ENCODE data around the gene KIF5B. TPM values are rescaled to one million over a fixed set of nuclear protein-coding genes. Genes with fewer than 3 reads are reported as not detected.

Gene KIF5B
- total and polyA plus RNA-seq, 9 of the 15 experiments (the other 6 are each of a cell fraction or from before 2014, with no cell fraction given), result 24.4 to 94.4 (median 68.9) TPM

DNA sequence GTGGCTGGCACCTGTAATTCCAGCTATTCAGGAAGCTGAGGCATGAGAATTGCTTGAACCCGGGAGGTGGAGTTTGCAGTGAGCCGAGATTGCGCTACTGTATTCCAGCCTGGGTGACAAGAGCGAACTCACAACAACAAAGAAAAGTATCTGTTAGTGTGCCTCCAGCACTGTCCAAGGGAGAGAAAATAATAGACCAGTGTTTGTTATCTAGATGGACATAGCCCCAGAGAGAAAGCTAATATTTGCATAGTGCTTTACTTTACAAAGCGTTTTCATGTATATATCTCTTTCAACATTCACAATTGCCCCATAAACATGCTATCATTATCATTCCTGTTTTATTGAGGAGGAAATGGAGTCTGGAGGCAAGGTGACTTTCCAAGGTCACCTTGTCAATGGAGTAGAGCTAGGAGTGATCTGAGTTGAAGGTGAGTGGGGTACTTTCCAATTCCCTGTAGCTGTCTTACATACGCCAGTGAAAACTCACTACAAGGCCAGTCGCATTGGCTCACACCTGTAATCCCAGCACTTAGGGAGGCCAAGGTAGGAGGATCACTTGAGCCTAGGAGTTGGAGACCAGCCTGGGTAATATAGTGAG lies 49.7 kb upstream of the KIF5B start (continued):
- TF ChIP-seq MYC (IDR thresholded peaks at IDR 0.05; ENCODE audit: low read depth, low read length), result no peak
- TF ChIP-seq MYC (CRISPR knock-in tag; IDR thresholded peaks at IDR 0.05; ENCODE audit: borderline replicate concordance, low read depth), result no peak

DNA sequence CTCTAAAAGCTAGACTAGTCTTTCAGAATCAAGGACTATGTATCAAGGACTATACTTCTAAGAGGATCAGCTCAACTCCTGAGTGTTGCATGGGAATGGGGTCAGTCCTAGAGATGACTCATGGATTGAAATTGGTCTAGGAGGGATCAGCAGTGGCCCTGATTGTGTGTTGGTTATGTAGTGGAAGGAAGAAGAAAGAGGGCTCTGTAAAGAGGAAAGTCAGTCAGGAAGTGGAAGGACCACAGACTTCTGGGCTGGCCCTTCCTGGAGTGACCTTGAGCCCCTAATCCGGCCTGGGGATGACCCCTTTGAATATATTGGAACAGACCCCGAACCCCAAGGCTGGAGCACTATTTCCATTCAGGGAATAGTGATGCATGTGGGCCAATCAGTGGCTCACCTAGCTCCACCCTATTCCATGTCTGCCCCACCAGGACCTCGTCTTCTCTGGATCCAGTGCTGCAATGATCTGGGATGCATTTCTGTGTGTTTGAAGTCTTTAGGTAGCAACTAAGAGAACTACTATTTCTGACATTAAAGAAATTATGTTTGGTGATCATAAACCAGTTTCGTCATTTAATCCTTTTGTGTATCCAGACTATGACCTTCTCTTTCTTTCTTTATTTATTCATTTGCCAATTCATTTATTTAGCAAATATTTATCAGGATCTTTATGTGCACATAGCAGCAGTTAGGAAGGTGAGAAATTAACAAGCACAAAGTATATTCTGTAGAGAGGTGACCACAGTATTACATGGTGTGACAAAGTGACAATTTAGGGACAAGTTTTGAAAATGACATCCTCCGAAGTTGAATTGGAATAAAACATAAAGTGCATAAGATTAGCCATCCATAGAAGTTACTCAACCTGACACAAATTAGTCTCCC lies 48.6 kb upstream of the KIF5B start:
- FAIRE-seq, result peak; percentile 11
- BruUV-seq (replicated peaks), result no TSS peak
- in situ Hi-C loops (cut with MboI), result no loop called here
- H3K4me3 ChIP-seq, result no peak overlapping the region
- no peak overlapping the region for H3K9ac ChIP-seq (ENCODE audit: insufficient read depth in 1 of 2, low read depth in 2 of 2, low read length in 2 of 2)
- intact Hi-C loops (cut with micrococcal nuclease), result no loop called here
- peaks cover 0 to 3% of the 10 kb centered on the region in 2 experiments; a peak in 3 of 5 replicates for H3K4me1 ChIP-seq (replicated peaks in 1 of 2; ENCODE audit: control insufficient read depth in 2 of 2, insufficient read depth in 2 of 2, low read length in 2 of 2)
- no peaks in the 10 kb centered on the region for H3K9me1 ChIP-seq (ENCODE audit: control insufficient read depth, insufficient read depth, low read length)
- no peaks in the 10 kb centered on the region for H4K20me1 ChIP-seq (replicated peaks; ENCODE audit: control insufficient read depth, insufficient read depth, low read length)
- ATAC-seq, result no peak
- H3K79me2 ChIP-seq (ENCODE audit: control insufficient read depth, insufficient read depth, low read length), result no peaks in the 10 kb centered on the region
- no peak overlapping the region for H3K4me2 ChIP-seq (ENCODE audit: insufficient read depth, low read length)
- CTCF ChIA-PET (ENCODE audit: low intra/inter-chr PET ratio), result no interaction called here
- H3K27me3 ChIP-seq (ENCODE audit: control insufficient read depth in 2 of 2, insufficient read depth in 2 of 2, low read length in 2 of 2), result peaks cover 2 to 6% of the 10 kb centered on the region in 2 experiments; a peak in 4 of 5 replicates
- H3K36me3 ChIP-seq (ENCODE audit: control insufficient read depth, insufficient read depth, low read length), result no peaks in the 10 kb centered on the region
- no peak for DNase-seq (ENCODE audit: extremely low read depth in 1 of 4, low spot score in 3 of 4)
- H3K9me3 ChIP-seq (replicated peaks; ENCODE audit: control insufficient read depth, insufficient read depth, low read depth, low read length), result no peaks in the 10 kb centered on the region
- H3K27ac ChIP-seq (ENCODE audit: extremely low read depth, low read depth, low read length), result no peak overlapping the region
- no peak overlapping the region for H2AFZ ChIP-seq (ENCODE audit: low read depth, low read length)
- WGBS (ENCODE audit: insufficient coverage, low coverage, missing lambda C conversion rate), result 11% methylated on average over 5 of the region's 5 CpGs
- POLR2A ChIA-PET, result interaction anchor here (0.5 kb wide), 2 partner anchors 40 to 1039 kb away, joined by 3 to 5 read pairs; no protein-coding TSS in a partner anchor
- TF ChIP-seq ATF3 (IDR thresholded peaks at IDR 0.05) (0 out of 2 replicates have a peak, but pooled peaks have one; percentile 37), ATF3 (CRISPR knock-in tag; conservative IDR thresholded peaks at IDR 0.05) (no peak), ZNF445 (CRISPR knock-in tag; IDR thresholded peaks at IDR 0.05; ENCODE audit: low read depth) (no peak), HDAC6 (IDR thresholded peaks at IDR 0.05; ENCODE audit: low read depth, low read length) (no peak)
- TF ChIP-seq, protein P1, sequence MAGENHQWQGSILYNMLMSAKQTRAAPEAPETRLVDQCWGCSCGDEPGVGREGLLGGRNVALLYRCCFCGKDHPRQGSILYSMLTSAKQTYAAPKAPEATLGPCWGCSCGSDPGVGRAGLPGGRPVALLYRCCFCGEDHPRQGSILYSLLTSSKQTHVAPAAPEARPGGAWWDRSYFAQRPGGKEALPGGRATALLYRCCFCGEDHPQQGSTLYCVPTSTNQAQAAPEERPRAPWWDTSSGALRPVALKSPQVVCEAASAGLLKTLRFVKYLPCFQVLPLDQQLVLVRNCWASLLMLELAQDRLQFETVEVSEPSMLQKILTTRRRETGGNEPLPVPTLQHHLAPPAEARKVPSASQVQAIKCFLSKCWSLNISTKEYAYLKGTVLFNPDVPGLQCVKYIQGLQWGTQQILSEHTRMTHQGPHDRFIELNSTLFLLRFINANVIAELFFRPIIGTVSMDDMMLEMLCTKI (IDR thresholded peaks at IDR 0.05; ENCODE audit: partially characterized antibody), result no peak

Measured in K562 (cell line).